WTC11 (cell line): ENCODE data around the gene ENAM.

Source experiments
- GABPB1 ChIP-seq: sonication (generic); formaldehyde crosslinking; IDR thresholded peaks from 2 replicates; pipeline ENCODE4 v1.8.1; 2023; ENCODE audit warnings: mild to moderate bottlenecking, missing genetic modification reagents
- JAZF1 ChIP-seq: fragments of 250-450 bp; sonication (Bioruptor Pico); IDR thresholded peaks from 2 replicates; pipeline ENCODE4 v1.9.0; 2021; ENCODE audit warnings: moderate library complexity, mild to moderate bottlenecking, inconsistent platforms
- JUN ChIP-seq: sonication (generic); formaldehyde crosslinking; IDR thresholded peaks from 2 replicates; pipeline ENCODE4 v1.8.0; 2023; ENCODE audit warnings: mild to moderate bottlenecking, missing genetic modification reagents
- NFYB ChIP-seq: sonication (generic); formaldehyde crosslinking; conservative IDR thresholded peaks from 2 replicates; pipeline ENCODE4 v1.8.0; 2022; ENCODE audit warnings: low read depth, missing genetic modification reagents
- NR3C1 ChIP-seq: sonication (generic); formaldehyde crosslinking; conservative IDR thresholded peaks from 2 replicates; pipeline ENCODE4 v1.8.1; 2023; ENCODE audit warnings: low read depth, mild to moderate bottlenecking, missing genetic modification reagents
- RELA ChIP-seq: sonication (generic); formaldehyde crosslinking; IDR thresholded peaks from 2 replicates; pipeline ENCODE4 v1.8.1; 2022; ENCODE audit warnings: missing genetic modification reagents, mild to moderate bottlenecking, borderline replicate concordance
- SMAD4 ChIP-seq: sonication (generic); formaldehyde crosslinking; IDR thresholded peaks from 2 replicates; pipeline ENCODE4 v1.8.0; 2022; ENCODE audit warnings: mild to moderate bottlenecking, missing genetic modification reagents
- TF ChIP-seq, protein P1 (sequence below): sonication (generic); formaldehyde crosslinking; IDR thresholded peaks from 2 replicates; pipeline ENCODE4 v1.8.1; 2023; ENCODE audit warnings: mild to moderate bottlenecking, missing genetic modification reagents, moderate library complexity
- TF ChIP-seq, protein P2 (sequence below): fragments of 200-600 bp; IDR thresholded peaks from 2 replicates; pipeline ENCODE4 v1.8.0; 2022; ENCODE audit warnings: antibody characterized with exemption
- TF ChIP-seq, protein P3 (sequence below): sonication (generic); formaldehyde crosslinking; conservative IDR thresholded peaks from 2 replicates; pipeline ENCODE4 v1.8.1; 2022; ENCODE audit warnings: mild to moderate bottlenecking, missing genetic modification reagents
- TF ChIP-seq, protein P4 (sequence below): fragments of 250-450 bp; sonication (Bioruptor Pico); IDR thresholded peaks from 2 replicates; pipeline ENCODE4 v1.8.0; 2021; ENCODE audit warnings: mild to moderate bottlenecking
- TF ChIP-seq, protein P5 (sequence below): sonication (generic); formaldehyde crosslinking; IDR thresholded peaks from 2 replicates; pipeline ENCODE4 v1.8.1; 2022; ENCODE audit warnings: low read depth, mild to moderate bottlenecking, moderate library complexity, missing genetic modification reagents, borderline replicate concordance

DNA sequence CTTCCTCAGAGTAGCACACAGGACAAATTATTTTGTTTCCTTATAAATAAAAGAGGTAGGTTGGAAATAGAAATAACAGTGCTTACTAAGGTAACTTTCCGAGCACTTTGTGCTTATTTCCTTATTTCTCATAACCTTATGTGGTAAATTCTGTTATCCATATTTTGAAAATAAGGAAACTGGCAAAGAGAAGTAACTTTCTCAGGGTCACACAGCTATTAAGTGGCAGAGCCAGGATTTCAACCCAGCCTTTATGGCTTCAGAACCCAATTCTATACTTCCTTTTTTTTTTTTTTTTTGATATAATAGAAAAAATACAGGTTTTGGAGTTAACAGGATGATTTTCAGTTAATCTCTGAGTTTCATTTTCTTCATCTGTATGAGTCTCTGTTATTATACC, 63.1 kb downstream of the ENAM start:
- no peak for TF ChIP-seq JAZF1 (CRISPR knock-in tag)
- TF ChIP-seq, protein P1, sequence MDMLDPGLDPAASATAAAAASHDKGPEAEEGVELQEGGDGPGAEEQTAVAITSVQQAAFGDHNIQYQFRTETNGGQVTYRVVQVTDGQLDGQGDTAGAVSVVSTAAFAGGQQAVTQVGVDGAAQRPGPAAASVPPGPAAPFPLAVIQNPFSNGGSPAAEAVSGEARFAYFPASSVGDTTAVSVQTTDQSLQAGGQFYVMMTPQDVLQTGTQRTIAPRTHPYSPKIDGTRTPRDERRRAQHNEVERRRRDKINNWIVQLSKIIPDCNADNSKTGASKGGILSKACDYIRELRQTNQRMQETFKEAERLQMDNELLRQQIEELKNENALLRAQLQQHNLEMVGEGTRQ (CRISPR knock-in tag) = no peak
- TF ChIP-seq, protein P2, sequence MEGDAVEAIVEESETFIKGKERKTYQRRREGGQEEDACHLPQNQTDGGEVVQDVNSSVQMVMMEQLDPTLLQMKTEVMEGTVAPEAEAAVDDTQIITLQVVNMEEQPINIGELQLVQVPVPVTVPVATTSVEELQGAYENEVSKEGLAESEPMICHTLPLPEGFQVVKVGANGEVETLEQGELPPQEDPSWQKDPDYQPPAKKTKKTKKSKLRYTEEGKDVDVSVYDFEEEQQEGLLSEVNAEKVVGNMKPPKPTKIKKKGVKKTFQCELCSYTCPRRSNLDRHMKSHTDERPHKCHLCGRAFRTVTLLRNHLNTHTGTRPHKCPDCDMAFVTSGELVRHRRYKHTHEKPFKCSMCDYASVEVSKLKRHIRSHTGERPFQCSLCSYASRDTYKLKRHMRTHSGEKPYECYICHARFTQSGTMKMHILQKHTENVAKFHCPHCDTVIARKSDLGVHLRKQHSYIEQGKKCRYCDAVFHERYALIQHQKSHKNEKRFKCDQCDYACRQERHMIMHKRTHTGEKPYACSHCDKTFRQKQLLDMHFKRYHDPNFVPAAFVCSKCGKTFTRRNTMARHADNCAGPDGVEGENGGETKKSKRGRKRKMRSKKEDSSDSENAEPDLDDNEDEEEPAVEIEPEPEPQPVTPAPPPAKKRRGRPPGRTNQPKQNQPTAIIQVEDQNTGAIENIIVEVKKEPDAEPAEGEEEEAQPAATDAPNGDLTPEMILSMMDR = no peak
- TF ChIP-seq NFYB (CRISPR knock-in tag) = no peak
- no peak for TF ChIP-seq JUN (CRISPR knock-in tag)
- TF ChIP-seq, protein P3, sequence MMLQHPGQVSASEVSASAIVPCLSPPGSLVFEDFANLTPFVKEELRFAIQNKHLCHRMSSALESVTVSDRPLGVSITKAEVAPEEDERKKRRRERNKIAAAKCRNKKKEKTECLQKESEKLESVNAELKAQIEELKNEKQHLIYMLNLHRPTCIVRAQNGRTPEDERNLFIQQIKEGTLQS (CRISPR knock-in tag) = no peak
- TF ChIP-seq NR3C1 (CRISPR knock-in tag) = no peak
- TF ChIP-seq, protein P4, sequence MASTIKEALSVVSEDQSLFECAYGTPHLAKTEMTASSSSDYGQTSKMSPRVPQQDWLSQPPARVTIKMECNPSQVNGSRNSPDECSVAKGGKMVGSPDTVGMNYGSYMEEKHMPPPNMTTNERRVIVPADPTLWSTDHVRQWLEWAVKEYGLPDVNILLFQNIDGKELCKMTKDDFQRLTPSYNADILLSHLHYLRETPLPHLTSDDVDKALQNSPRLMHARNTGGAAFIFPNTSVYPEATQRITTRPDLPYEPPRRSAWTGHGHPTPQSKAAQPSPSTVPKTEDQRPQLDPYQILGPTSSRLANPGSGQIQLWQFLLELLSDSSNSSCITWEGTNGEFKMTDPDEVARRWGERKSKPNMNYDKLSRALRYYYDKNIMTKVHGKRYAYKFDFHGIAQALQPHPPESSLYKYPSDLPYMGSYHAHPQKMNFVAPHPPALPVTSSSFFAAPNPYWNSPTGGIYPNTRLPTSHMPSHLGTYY (CRISPR knock-in tag) = no peak
- TF ChIP-seq, protein P5, sequence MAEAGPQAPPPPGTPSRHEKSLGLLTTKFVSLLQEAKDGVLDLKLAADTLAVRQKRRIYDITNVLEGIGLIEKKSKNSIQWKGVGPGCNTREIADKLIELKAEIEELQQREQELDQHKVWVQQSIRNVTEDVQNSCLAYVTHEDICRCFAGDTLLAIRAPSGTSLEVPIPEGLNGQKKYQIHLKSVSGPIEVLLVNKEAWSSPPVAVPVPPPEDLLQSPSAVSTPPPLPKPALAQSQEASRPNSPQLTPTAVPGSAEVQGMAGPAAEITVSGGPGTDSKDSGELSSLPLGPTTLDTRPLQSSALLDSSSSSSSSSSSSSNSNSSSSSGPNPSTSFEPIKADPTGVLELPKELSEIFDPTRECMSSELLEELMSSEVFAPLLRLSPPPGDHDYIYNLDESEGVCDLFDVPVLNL (CRISPR knock-in tag) = no peak
- TF ChIP-seq SMAD4 (CRISPR knock-in tag) = no peak
- TF ChIP-seq RELA = no peak
- TF ChIP-seq GABPB1 (CRISPR knock-in tag) = no peak
